ENCODE data around the gene SRPRB. TPM values are rescaled to one million over a fixed set of nuclear protein-coding genes. Genes with fewer than 3 reads are reported as not detected.

SRPRB gene
- total RNA-seq, 1 experiment from 2014 or later = 54.8 TPM

DNA sequence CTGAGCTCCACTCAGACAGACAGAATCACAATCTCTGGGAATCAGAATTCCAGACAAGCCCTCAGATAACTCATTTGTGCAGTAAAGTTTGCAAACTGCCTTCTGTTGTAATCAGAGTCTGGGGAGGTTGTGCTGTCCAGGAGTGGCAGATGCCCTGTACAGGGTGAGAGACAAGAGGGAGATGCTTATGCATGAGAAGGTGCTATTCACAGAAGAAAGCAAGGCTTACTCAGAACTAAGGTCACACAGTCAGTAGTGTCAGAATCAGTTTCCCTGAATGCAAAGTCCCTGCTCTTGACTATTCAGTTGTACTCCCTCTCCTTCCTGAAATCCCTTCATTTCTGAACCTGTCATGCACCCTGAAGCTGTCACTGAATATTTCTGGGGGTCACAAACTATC is 43.7 kb downstream of the SRPRB start:
- TF ChIP-seq, protein P1, sequence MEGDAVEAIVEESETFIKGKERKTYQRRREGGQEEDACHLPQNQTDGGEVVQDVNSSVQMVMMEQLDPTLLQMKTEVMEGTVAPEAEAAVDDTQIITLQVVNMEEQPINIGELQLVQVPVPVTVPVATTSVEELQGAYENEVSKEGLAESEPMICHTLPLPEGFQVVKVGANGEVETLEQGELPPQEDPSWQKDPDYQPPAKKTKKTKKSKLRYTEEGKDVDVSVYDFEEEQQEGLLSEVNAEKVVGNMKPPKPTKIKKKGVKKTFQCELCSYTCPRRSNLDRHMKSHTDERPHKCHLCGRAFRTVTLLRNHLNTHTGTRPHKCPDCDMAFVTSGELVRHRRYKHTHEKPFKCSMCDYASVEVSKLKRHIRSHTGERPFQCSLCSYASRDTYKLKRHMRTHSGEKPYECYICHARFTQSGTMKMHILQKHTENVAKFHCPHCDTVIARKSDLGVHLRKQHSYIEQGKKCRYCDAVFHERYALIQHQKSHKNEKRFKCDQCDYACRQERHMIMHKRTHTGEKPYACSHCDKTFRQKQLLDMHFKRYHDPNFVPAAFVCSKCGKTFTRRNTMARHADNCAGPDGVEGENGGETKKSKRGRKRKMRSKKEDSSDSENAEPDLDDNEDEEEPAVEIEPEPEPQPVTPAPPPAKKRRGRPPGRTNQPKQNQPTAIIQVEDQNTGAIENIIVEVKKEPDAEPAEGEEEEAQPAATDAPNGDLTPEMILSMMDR (conservative IDR thresholded peaks at IDR 0.05) = no peak
- Histone ChIP-seq H3K56ac (ENCODE audit: insufficient read length, low read depth, low read length) (no peak overlapping the region), H3K9me3 (ENCODE audit: control insufficient read depth, low read depth, low read length) (no peaks in the 10 kb centered on the region), H4K91ac (ENCODE audit: insufficient read length, low read depth, low read length) (no peak overlapping the region), H2BK15ac (ENCODE audit: low read depth, low read length) (no peak overlapping the region), H2BK20ac (ENCODE audit: low read depth, low read length, poor library complexity, severe bottlenecking) (no peak overlapping the region), H3T11ph (ENCODE audit: low read length) (no peak overlapping the region), H4K8ac (replicated peaks; ENCODE audit: insufficient read length, low read depth, low read length) (no peak overlapping the region), H2BK12ac (ENCODE audit: insufficient read length, low read depth, low read length) (no peak overlapping the region), H3K14ac (ENCODE audit: insufficient read depth, low read length) (no peak overlapping the region), H3K27ac (ENCODE audit: insufficient read length, low read depth, low read length) (no peak overlapping the region), H4K5ac (ENCODE audit: insufficient read length, low read depth, low read length) (no peak overlapping the region), H3K23me2 (ENCODE audit: insufficient read length, low read depth, low read length, poor library complexity, severe bottlenecking) (no peaks in the 10 kb centered on the region), H3K4me1 (ENCODE audit: insufficient read depth, low read length) (no peaks in the 10 kb centered on the region; the same call in 1 of the 2 replicates), H3K79me2 (ENCODE audit: insufficient read depth, low read length) (no peaks in the 10 kb centered on the region), H3K18ac (ENCODE audit: insufficient read length, low read depth, low read length) (no peak overlapping the region), H3K4me2 (ENCODE audit: insufficient read depth, insufficient read length, low read length) (no peak overlapping the region), H3K9ac (ENCODE audit: extremely low read depth, insufficient read length, low read length) (no peak overlapping the region), H4K20me1 (ENCODE audit: control insufficient read depth, insufficient read depth, insufficient read length) (no peaks in the 10 kb centered on the region), H3K23ac (ENCODE audit: insufficient read length, low read depth, low read length) (no peak overlapping the region), H3K27me3 (ENCODE audit: insufficient read depth, low read length) (no peaks in the 10 kb centered on the region), H3K79me1 (ENCODE audit: insufficient read depth, low read depth, low read length, poor library complexity, severe bottlenecking) (no peaks in the 10 kb centered on the region), H3K4ac (ENCODE audit: low read depth, low read length) (no peak overlapping the region), H2AFZ (ENCODE audit: low read length) (no peak overlapping the region), H2BK5ac (ENCODE audit: insufficient read length, low read length) (no peak overlapping the region), H2AK5ac (ENCODE audit: insufficient read length, low read length) (no peak overlapping the region), H2BK120ac (ENCODE audit: low read depth, low read length, poor library complexity, severe bottlenecking) (no peak overlapping the region)
- Mint-ChIP-seq H3K27ac (no peak overlapping the region), H3K9me3 (no peaks in the 10 kb centered on the region), H3K4me3 (no peak overlapping the region), H3K36me3 (ENCODE audit: insufficient read depth in 1 of 3, low read depth in 3 of 3) (no peaks in the 10 kb centered on the region; a peak in 1 of 7 replicates), H3K27me3 (ENCODE audit: low read depth) (no peaks in the 10 kb centered on the region), H3K4me1 (peaks cover 8 to 9% of the 10 kb centered on the region in 2 experiments; a peak in 3 of 4 replicates)
- DNase-seq = no peak
